Measurements from ENCODE around the gene HABP2.

HABP2 gene

GRCh38 chr10:113552701-113553100, at the start of gene HABP2:
Gene HABP2, plus strand, starts transcription at chr10:113553053. Its CDS starts 69 bp downstream, at chr10:113553122.
- no peak for DNase-seq (ENCODE audit: low read depth, low spot score)

- DNase-seq (ENCODE audit: low read depth, low spot score): no peak
These were observed 48.9 kb upstream of the HABP2 start for GRCh38 chr10:113503930-113504329.

GRCh38 chr10:113504423-113504822, 48.4 kb upstream of the HABP2 start:
- no peak for DNase-seq (ENCODE audit: low read depth, low spot score)

- no peak for DNase-seq (ENCODE audit: low read depth, low spot score)
These were observed 46.4 kb upstream of the HABP2 start for GRCh38 chr10:113506476-113506875.

- DNase-seq (ENCODE audit: low read depth, low spot score): no peak
These were observed 41.4 kb upstream of the HABP2 start for GRCh38 chr10:113511419-113511818.

- DNase-seq (ENCODE audit: low read depth, low spot score): no peak
These were observed 37.7 kb upstream of the HABP2 start for GRCh38 chr10:113515161-113515560.

GRCh38 chr10:113515601-113516000, 37.3 kb upstream of the HABP2 start:
- DNase-seq (ENCODE audit: low read depth, low spot score): no peak

GRCh38 chr10:113516061-113516460, 36.8 kb upstream of the HABP2 start:
- no peak for DNase-seq (ENCODE audit: low read depth, low spot score)

- DNase-seq (ENCODE audit: low read depth, low spot score): no peak
These were observed 35.5 kb upstream of the HABP2 start for GRCh38 chr10:113517165-113517900.

GRCh38 chr10:113517901-113518260, 35.0 kb upstream of the HABP2 start:
- DNase-seq (ENCODE audit: low read depth, low spot score): no peak

GRCh38 chr10:113518415-113518814, 34.4 kb upstream of the HABP2 start:
- no peak for DNase-seq (ENCODE audit: low read depth, low spot score)

GRCh38 chr10:113518816-113519591, 33.8 kb upstream of the HABP2 start:
- no peak for DNase-seq (ENCODE audit: low read depth, low spot score)

- DNase-seq (ENCODE audit: low read depth, low spot score): no peak
These were observed 33.2 kb upstream of the HABP2 start for GRCh38 chr10:113519681-113520115.

GRCh38 chr10:113520261-113520660, 32.6 kb upstream of the HABP2 start:
- DNase-seq (ENCODE audit: low read depth, low spot score): no peak

- peak; percentile 88 for DNase-seq (ENCODE audit: low read depth, low spot score)
These were observed 32.0 kb upstream of the HABP2 start for GRCh38 chr10:113520690-113521474.

GRCh38 chr10:113521475-113521795, 31.4 kb upstream of the HABP2 start:
- no peak for DNase-seq (ENCODE audit: low read depth, low spot score)

GRCh38 chr10:113522460-113522859, 30.4 kb upstream of the HABP2 start:
- no peak for DNase-seq (ENCODE audit: low read depth, low spot score)

- no peak for DNase-seq (ENCODE audit: low read depth, low spot score)
These were observed 29.8 kb upstream of the HABP2 start for GRCh38 chr10:113523071-113523470.

- DNase-seq (ENCODE audit: low read depth, low spot score): no peak
These were observed 29.2 kb upstream of the HABP2 start for GRCh38 chr10:113523628-113524027.

GRCh38 chr10:113524120-113524519, 28.7 kb upstream of the HABP2 start:
- DNase-seq (ENCODE audit: low read depth, low spot score): no peak

GRCh38 chr10:113524539-113525490, 28.0 kb upstream of the HABP2 start:
- peak; percentile 15 for DNase-seq (ENCODE audit: low read depth, low spot score)

All from astrocyte of the hippocampus (primary cell).